ENCODE measurements around the gene KIAA0825.

KIAA0825 gene

DNA sequence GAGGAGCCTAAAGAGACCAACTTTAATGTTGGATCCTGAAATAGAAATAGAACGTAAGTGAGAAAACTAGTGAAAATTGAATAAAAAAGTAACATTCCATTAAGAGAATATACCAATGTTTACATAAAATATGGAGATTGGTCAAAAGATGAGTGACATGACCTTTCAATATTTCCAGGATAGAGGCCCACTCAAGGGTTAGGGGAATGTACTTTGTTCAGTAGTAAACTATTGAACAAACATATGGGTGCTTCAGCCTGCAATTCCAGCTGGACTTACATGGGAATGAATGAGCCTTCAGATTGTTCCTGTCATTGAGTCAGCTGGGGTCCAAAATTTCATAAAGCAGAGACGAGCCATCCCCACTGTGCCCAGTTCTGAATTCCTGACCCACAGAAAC lies 505.3 kb downstream of the KIAA0825 start:
- in situ Hi-C loops (cut with HindIII; ENCODE audit: low sequenced_read_pairs): no loop called here
- TF ChIP-seq, protein P1, sequence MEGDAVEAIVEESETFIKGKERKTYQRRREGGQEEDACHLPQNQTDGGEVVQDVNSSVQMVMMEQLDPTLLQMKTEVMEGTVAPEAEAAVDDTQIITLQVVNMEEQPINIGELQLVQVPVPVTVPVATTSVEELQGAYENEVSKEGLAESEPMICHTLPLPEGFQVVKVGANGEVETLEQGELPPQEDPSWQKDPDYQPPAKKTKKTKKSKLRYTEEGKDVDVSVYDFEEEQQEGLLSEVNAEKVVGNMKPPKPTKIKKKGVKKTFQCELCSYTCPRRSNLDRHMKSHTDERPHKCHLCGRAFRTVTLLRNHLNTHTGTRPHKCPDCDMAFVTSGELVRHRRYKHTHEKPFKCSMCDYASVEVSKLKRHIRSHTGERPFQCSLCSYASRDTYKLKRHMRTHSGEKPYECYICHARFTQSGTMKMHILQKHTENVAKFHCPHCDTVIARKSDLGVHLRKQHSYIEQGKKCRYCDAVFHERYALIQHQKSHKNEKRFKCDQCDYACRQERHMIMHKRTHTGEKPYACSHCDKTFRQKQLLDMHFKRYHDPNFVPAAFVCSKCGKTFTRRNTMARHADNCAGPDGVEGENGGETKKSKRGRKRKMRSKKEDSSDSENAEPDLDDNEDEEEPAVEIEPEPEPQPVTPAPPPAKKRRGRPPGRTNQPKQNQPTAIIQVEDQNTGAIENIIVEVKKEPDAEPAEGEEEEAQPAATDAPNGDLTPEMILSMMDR (IDR thresholded peaks at IDR 0.05; ENCODE audit: low read depth, low read length): no peak
- no peak overlapping the region for H3K4me3 ChIP-seq (ENCODE audit: low read depth, low read length)
- DNase-seq (ENCODE audit: low read depth, low spot score): no peak

- peak; percentile 98 for DNase-seq (ENCODE audit: low read depth, low spot score)
- TF ChIP-seq, protein P1 (IDR thresholded peaks at IDR 0.05; ENCODE audit: low read depth, low read length): peak; percentile 23
- H3K4me3 ChIP-seq (ENCODE audit: low read depth, low read length): peak overlapping the region; percentile 95
- in situ Hi-C loops (cut with HindIII; ENCODE audit: low sequenced_read_pairs): no loop called here
Observed at GRCh38 chr5:94111209-94112004, 507.0 kb downstream of the KIAA0825 start.

DNA sequence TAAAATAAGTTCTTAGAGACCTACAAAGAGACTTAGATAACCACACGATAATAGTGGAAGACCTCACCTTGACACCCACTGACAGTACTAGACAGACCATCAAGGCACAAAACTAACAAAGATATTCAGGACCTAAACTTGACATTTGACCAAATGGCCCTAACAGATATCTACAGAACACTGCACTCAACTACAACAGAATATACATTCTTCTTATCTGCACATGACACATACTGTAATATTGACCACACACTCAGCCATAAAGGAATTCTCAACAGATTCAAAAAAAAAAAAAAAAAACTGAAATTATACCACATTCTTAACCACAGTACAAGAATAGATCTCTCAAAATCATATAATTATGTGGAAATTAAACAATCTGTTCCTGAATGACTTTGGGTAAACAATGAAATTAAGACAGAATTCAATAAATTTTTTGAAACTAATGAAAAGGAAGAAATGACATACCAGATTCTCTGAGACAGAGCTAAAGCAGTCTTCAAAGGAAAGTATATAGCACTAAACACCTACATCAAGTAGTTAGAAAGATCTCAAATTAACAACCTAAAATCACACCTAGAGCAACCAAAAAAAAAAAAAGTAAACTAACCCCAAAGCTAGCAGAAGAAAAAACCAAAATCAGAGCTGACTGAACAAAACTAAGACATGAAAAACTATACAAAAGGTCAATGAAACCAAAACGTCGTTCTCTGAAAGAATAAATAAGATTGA lies 514.7 kb downstream of the KIAA0825 start:
- H3K4me3 ChIP-seq (ENCODE audit: low read depth, low read length): no peak overlapping the region
- in situ Hi-C loops (cut with HindIII; ENCODE audit: low sequenced_read_pairs): no loop called here

More for the DNA sequence above, 514.7 kb downstream of the KIAA0825 start:
- TF ChIP-seq, protein P1 (IDR thresholded peaks at IDR 0.05; ENCODE audit: low read depth, low read length): no peak
- no peak for DNase-seq (ENCODE audit: low read depth, low spot score)

Data from astrocyte of the spinal cord (primary cell).